Activated gamma-delta T cell (primary cell): ENCODE data around the gene ABR.
"Not testable (repeated sequence)": the region's sequence is repeated elsewhere in the genome, so short reads cannot be mapped to it uniquely, and the experiment has no call there.

Experiments
- DNase-seq: peaks from one replicate; lab custom pipeline; 2025; lab: John Stamatoyannopoulos, UW

Gene ABR

DNA sequence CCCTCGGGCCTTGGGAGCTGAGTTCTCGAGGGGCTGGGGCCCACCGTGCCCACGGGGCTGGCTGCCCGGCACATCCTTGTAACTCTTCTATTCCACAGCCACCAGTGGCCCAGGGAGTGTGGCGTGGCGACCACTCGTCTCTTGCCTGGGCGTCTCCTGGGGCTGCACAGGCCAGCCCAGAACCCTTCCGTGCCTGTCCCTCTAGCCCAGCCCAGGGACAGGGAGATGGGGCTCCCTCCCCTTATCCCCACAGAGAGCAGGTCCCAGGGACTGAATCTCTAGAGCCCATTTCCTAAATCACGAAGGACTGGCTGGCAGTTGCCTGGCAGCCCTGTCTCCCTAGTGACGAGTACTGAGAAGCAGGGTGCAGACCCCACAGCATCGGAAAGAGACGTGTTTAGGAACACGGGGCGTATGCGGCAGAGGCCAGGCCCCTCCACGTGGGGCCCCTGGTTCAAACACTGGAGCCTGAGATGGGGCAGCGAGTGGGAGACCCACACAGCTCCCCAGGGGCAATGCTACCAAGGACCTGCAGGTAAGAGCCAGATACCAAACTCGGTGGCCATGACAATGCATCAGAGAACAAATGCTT is 131.8 kb downstream of the ABR start:
- no peak for DNase-seq

DNA sequence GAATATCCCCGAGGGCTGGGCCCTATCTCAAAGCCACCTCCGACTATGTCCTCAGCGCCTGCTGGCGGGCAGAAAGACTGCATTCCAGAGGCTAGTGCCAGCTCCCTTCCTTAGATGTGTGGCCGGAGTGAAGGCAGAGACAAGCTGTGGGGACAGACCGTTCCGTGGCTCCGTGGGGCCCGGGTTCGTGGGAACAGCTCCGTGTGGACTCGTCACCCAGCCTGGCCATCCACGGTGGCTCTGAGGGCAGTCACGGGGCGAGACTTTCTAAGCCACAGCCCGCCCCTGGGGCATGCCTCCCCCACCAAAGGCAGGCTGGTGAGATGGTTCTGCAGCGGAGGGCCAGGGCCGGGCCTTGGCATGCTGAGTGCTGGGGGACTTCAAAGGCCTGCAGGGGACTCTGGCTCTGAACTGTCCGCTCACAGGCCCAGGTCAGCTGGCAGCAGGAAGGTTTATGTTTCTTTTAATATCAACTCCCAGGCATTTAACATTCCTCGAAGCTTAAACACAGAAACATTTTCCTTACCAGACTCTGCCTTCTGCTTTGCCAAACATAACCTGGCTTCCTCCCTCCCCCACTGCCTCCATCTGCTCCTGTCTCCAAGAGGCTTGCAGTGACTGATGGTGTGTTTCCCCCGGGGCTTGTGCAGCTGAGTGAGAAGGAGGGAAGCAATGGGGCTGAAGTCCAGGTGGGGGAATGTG is 132.5 kb downstream of the ABR start:
- no peak for DNase-seq

DNA sequence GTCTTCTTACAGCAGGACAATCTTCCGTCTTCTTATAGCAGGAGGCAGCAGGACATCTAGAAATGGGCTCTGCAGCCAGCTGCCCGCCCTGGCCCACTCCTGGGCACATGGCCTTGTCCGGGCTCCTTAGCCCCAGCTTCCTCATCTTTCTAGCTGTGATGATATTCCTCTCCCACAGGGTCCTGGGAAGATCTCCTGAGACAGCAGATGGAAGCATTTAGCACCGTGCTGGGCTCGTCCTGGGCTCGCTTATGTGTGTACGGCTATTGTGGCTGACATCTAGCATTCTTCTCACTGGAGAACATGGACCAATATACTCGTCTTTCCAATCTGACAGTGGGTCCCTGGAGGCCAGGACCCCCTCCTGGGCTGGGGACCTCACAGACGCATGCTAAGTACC is 134.3 kb downstream of the ABR start:
- DNase-seq: no peak

DNA sequence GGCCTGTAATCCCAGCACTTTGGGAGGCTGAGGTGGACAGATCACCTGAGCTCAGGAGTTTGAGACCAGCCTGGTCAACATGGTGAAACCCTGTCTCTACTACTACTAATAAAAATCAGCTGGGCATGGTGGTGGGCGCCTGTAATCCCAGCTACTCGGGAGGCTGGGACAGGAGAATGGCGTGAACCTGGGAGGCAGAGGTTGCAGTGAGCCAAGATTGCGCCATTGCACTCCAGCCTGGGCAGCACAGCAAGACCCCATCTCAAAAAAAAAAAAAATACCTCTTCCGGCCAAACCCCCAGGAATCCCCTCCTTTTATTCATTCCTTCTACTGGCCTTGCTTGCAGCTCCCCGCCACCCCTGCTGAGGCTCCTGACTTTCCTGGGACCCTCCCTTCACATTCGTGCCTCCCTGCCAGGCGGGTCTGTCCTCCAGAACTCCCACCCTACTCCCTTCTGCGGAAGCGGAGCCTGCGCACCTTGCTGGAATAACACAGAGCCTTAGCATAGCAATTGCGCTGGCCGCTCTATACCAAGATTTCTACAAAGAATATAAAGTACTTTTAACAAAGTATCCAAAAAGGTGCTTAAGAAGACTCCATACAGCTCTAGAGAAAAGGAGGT is 135.3 kb downstream of the ABR start:
- DNase-seq: not testable (repeated sequence)

DNA sequence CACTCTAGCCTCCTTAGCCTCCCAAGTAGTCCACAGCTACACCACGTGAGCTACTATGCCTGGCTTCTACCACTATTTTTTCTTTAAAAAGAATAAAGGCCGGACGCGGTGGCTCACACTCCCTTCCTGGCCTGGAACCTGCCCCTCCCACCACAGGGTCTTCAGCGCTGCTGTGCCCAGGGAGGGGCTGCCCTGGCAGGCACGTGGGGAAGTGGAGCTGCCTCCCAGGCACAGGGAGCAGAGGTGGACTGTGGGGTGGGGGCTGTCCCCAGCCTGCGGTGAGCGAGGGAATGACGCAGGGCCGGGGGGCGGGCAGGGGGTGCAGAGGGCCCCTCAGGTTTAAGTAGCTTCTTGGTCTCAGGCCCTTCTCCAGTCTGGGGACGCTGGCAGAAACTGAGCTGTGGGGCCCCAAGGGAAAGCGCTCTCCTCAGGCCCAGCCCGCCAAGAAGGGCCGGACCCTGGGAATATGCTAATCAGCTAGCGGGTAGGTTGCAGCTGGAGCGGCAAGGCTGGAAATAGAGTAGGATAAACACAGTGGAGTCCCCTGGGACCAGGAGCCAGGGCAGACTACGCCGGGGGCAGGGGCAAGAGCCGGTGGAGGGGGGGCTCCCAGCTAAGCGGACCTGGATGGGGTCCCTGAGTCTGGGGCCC is 136.1 kb downstream of the ABR start:
- no peak for DNase-seq

DNA sequence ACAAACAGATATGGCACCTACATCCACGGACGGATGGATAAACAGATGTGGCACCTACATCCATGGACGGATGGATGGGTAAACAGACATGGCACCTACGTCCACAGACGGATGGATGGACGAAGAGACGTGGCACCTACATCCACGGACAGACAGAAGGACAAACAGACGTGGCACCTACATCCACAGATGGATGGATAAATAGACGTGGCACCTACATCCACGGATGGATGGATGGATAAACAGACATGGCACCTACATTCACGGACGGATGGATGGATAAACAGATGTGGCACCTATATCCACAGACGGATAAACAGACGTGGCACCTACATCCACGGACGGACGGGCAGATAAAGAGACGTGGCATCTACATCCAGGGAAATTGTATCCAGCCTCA is 137.3 kb downstream of the ABR start:
- DNase-seq: no peak

DNA sequence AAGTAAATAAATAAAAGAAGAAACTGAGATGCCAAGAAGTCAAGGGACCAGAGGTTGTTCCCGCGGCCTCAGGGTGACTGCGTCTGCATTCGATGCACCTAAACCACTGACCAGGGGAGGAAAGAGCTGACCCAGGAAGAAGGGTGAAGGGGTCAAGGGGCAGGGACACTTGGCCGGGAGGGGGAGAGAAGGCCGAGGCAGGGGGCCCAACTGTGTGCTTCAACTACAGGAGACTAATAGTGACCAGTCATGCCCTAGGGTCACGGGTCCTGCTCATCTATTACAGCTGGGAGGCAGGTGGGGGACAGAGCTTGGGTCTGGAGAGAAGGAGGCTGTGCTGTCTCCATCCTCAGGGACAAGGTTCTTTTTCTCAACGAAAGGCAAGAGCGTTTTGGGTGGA is 138.0 kb downstream of the ABR start:
- DNase-seq: no peak

DNA sequence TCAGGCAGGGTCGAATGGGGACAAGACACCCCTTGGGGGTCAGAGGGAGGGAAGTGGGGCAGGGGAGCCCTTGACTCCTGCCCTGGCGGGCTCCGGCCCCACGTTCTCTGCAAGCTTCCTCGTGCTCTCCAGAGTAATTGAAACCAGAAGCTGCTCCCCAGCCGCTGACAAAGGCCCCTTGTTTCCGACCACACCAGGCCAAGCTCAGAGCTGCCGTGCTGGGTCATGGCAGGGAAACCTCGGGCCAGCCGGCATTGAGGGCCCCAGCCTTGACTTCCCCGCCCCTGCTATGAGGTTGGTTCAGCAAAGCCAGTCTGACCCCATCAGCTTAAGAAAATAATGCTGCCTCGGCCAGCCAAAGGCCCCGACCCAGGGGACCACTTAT is 139.6 kb downstream of the ABR start:
- DNase-seq: no peak

DNA sequence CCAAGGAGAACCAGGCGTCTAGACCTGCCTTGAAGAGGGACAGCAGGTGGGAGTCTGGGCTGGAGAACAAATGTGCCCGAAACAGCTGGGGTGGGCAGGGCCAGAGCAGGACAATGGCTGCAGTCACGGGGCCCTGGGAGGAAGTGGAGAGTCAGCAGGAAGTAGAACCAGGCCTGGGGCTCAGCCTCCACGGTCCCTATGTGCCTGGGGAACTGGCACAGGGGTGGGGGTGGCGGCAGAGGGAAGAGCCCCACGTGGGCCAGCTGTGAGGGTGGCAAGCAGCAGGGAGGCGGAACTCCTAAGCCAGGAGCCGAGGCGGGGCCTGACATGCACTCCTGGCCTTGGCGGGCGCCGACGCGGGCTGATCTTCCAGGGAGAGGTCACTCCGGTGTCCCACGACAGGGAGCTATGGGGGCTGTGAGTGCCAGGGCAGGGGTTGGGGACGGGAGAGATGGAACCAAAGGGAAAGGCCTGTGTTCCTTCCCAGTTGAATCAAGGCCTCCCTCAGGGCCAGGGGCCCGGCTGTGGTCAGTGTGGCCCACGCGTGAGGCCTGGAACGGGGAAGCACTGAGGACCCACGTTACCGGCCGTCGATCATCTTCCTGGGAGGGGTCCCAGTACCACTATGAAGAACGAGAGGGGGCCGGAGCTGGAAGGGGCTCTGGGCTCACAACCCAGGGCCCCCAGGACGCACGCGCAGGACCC is 140.1 kb downstream of the ABR start:
- no peak for DNase-seq

DNA sequence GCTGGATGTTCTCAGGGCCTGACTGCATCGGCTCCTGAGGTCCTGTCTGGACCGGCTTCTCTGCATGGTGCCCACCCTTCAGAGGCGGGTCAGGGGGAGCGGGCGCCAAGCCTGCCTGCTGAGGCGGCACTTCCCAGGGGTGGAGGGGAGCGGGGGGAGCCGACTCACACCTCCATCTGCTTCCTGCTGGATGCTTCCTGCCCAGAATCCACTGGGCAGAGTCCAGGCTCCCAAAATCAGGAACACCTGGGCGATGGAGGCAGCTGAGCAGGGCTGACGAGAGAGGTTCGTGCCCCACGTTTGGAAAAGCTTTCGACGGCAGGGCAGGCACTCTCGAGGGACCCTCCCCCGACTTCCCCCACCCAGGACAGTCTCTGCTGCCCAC is 140.7 kb downstream of the ABR start:
- no peak for DNase-seq

DNA sequence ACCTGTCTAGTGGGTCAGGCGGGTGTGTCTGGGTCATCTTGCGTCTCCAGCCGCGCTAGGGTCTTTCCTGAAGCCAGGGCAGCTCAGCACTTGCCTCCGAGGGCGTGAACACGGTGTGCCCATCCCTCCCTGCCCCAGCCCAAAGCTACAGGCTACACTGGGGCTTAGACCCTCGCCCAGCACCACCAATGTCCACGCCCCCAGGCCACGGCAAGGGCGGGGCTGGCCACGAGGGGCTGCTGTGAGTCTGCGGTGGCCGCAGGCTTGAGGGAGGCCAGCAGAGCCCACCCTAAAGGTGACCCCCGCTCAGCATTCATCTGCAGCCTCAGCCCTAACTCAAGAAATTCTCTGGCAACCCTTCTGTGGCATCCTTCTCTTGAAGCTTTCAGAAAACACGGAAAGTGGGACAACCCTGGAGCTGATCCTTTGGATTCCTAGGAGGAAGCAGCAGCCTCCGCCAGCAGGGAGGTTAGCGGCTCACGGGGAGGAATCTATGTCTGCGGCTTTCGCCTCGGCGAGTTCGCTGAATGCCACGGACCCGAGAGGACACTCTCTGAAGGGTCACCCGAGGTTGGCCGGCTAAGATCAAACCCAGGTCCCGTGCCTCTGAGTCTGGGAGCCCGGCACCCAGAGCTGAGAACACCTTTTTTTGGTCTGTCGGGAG is 141.2 kb downstream of the ABR start:
- no peak for DNase-seq

DNA sequence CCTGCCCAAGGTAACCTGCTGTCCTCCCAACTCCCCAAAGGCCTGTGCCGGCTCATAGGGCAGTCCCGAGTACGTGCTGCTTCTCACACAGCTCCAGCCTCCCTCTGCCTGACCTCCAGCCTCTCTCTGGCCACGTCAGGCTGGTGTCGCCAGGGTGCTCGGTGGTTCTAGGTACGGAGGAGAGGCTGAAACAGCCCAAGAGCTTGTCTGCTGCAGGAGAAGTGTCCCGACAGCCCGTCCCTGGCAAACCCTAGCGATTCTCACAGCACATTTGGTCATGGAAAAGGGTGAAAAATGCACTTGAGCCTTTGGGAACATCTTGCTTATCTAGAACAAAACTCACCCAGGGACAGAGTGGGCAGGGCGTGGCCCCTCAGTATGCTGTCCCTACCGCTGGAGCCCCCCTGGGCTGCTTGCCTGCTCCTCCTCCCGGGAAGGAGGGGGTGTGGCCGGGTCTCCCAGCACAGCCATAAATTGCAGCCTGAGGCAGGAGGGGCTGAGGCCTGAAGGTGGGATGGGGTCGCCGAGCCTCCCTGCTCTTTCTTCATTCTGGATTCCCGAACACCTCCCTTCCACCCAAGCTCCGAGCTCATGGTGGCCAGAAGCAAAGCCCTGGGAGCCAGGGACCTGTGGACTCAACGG is 142.4 kb downstream of the ABR start:
- no peak for DNase-seq

DNA sequence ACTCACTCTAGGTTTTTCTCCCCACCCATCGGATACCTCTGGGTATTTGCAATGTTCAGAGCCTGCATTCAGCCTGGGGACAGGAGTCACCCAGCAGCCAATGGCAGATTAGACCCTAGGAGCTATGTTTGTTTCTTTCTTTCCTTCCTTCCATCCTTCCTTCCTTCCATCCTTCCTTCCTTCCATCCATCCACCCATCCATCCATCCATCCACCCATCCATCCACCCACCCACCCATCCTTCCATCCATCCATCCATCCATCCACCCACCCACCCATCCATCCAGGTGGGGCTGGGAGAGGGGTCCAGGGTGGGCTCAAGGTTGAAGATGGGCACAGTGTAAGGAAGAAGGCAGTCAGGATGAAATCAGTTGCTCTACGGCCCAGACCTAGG is 142.9 kb downstream of the ABR start:
- no peak for DNase-seq

DNA sequence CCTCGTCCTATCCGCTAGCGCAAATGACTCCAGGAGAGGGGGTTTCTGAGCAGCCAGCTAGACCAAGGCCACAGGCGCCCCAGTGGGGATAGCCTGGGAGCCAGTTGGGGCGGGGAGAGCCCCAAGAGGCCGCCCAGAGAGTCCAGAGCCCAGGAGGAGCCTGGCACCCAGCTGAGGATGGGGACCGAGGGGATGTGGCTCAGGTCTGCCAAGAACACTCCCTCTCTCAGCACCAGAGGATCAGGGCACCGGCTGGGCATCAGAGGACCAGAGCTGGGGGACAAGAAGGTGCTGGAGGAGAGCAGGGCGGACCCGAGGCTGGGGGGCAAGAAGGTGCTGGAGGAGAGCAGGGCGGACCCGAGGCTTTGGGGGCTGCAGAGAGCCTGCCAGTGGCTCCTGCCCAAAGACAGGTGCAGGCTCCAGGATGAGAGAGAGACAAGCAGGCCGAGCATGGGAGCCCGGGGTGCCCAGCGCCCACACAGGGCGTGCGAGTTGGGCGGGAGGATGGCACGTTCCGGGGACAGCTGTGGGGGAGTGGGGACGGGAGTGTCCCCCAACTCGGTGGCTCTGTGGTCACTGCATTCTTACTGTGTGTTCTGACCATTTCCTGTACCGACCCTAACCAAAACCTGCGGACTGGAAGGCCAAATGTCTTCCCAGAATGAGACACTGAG is 143.5 kb downstream of the ABR start:
- no peak for DNase-seq

DNA sequence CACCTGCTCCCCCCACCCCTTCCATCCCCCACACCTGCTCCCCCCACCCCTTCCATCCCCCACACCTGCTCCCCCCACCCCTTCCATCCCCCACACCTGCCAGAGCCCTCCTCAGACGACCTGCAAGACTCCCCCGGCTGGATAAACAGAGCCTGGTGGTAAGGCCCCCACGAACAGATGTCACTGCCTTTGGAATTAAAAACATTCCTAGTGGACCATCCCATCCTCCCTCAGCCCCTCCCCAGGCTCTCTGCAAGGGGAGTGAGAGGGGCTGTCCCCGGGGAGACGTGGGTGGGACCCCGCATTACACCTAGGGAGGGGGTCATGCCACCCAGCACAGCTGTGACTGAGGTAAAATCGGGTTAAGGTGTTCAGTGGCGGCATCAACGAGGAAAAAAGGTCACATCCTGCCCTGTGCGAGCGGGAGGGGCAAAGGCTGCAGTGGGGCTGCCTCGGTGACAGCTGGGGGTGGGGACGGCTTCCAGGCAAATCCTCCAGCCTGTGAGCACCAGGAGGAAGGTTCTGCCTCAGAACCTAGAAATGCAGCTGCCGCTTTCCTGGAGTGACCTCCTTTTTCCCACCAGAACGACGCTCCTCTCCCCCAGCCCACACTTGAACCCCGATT is 144.1 kb downstream of the ABR start:
- no peak for DNase-seq

DNA sequence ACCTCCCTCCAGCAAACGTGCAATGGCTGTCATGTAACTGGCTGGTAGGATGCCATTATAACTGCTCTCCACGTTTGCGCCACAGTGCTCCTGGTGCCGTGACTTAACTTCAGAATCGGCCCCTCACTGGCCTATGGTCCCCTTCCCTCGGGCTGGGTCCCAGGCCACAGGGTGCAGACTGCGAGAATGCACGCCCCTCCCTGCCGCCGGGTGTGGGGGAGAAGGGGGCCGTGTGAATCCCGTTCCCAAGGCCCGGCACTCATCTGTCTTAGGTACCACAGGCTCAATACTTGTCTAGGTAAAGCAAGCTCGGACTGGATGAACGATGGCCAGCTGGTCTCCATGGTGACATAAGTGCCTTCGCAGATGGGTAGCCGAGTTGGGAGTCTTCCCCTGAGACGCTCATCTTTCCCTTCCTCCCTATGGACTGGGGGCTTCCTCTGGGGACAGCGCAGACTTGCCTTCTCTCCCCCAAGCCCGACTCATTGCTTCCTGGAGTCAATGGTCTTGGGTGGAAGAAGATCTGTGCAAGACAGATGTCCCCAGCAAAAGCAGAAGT is 145.1 kb downstream of the ABR start:
- DNase-seq: no peak

DNA sequence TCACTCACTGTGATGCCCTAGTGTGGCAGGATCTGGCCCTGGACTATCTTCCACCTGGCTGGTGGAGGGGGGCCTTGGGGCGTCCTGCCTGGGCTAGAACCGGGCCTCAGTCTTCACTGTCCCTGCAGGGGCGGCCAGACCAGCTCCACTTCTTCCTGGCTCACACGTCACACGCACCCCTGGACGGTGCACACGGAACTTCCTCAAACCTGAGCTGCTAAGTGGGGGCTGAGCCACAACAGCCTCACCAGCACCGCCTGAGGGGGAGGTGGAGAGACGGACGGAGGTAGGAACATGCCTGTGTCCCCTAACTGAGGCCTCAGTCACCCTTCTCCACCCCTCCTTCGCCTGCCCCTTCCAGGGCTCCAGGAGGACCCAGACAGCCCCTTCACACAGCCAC is 146.3 kb downstream of the ABR start:
- DNase-seq: no peak

DNA sequence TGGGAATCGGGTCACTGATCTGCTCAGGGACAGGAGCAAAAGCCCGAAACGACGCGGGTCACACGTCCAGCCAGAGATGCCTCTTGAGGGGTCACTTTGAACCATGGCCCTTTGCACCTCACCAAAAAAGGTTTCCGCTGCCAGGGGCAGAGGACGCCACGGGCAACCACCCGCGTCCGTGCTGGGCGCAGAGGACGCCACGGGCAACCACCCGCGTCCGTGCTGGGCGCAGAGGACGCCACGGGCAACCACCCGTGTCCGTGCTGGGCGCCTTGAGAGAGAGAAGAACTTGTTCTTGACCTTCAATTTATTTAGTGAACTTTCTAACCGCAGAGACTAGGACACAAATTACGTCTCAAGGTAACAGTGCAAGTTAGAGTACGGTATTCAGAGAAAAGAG is 147.4 kb downstream of the ABR start:
- no peak for DNase-seq

DNA sequence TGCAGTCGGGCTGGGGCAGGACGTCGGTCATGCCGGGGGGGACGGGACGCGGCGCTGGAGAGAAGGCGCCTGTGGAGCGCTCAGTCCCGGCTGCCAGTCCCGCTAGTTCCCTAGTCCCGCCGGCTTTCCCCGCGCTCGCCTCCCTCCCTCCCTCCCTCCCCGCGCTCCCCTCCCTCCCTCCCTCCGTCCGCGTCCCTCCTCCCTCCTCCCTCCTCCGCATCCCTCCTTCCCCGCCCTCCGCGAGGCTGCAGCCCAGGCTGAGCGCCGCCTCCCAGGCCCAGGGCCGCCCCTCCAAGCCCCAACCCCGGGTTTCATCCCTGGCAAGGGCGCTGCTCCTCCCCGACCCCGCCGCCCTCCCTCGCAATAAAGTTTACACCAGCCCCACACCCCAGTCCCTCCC is 148.1 kb downstream of the ABR start:
- no peak for DNase-seq
